ENCODE measurements around the gene RERE. TPM values are rescaled to one million over a fixed set of nuclear protein-coding genes. Genes with fewer than 3 reads are reported as not detected.

RERE gene
- total RNA-seq, 1 experiment from 2014 or later, result 40.6 TPM

DNA sequence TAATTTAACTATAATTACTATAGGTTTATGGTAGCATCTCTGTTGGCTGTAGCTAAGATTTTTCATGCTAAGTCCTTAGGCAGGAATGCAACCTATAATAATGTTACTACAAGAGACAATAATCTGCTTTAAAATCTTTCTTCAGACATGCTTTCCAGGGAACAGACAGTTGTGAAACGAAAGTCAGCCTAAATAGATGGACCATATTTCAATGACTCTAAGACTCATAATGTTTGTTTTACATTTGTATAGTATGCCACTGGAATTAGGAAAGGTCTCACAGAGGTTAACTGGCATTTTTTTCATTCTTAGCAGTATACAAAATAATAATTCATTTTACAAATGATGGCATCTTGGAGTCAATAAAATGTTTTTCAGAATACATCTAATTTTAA lies 8.1 kb downstream of the RERE start:
- no TSS peak for BruUV-seq (replicated peaks)
- Histone ChIP-seq H3K27ac (ENCODE audit: low read depth, low read length) (no peak overlapping the region), H4K20me1 (ENCODE audit: insufficient read depth) (no peaks in the 10 kb centered on the region), H3K36me3 (ENCODE audit: control insufficient read depth in 1 of 2, insufficient read depth in 2 of 2, low read length in 2 of 2) (no peaks in the 10 kb centered on the region), H3K79me2 (ENCODE audit: insufficient read depth, low read length) (peaks cover 55% of the 10 kb centered on the region), H3K27me3 (ENCODE audit: insufficient read depth, low read length) (no peaks in the 10 kb centered on the region), H3K9me2 (ENCODE audit: insufficient read depth) (no peaks in the 10 kb centered on the region), H3K9ac (ENCODE audit: low read length) (no peak overlapping the region), H2AFZ (ENCODE audit: low read depth, low read length, poor library complexity, severe bottlenecking) (no peak overlapping the region), H3K4me1 (ENCODE audit: control insufficient read depth in 1 of 2, insufficient read depth in 2 of 2, low read length in 2 of 2) (no peaks in the 10 kb centered on the region; a peak in 1 of 4 replicates), H3K4me2 (ENCODE audit: low read length) (no peak overlapping the region), H3K9me3 (ENCODE audit: control insufficient read depth in 1 of 2, insufficient read depth in 1 of 2, low read depth in 1 of 2, low read length in 2 of 2) (no peaks in the 10 kb centered on the region), H3K4me3 (replicated peaks in 1 of 2; ENCODE audit: low read depth in 1 of 2, low read length in 2 of 2) (no peak overlapping the region)
- intact Hi-C loops (cut with micrococcal nuclease), result no loop called here
- RAD21 ChIA-PET (ENCODE audit: low non-redundant PET in 1 of 2, low total read pairs in 2 of 2, uncharacterized antibody in 2 of 2, unreplicated experiment in 2 of 2), result no interaction called here
- ATAC-seq (no peak), DNase-seq (ENCODE audit: low read depth, low spot score) (no peak)
- POLR2A ChIA-PET, result no interaction called here
- no peak for TF ChIP-seq CBX3 (IDR thresholded peaks at IDR 0.05; ENCODE audit: low read depth)
- TF ChIP-seq, protein P1, sequence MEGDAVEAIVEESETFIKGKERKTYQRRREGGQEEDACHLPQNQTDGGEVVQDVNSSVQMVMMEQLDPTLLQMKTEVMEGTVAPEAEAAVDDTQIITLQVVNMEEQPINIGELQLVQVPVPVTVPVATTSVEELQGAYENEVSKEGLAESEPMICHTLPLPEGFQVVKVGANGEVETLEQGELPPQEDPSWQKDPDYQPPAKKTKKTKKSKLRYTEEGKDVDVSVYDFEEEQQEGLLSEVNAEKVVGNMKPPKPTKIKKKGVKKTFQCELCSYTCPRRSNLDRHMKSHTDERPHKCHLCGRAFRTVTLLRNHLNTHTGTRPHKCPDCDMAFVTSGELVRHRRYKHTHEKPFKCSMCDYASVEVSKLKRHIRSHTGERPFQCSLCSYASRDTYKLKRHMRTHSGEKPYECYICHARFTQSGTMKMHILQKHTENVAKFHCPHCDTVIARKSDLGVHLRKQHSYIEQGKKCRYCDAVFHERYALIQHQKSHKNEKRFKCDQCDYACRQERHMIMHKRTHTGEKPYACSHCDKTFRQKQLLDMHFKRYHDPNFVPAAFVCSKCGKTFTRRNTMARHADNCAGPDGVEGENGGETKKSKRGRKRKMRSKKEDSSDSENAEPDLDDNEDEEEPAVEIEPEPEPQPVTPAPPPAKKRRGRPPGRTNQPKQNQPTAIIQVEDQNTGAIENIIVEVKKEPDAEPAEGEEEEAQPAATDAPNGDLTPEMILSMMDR (IDR thresholded peaks at IDR 0.05 in 2 of 3, conservative IDR thresholded peaks at IDR 0.05 in 1 of 3; ENCODE audit: borderline replicate concordance in 1 of 3, insufficient read depth in 1 of 3, low read depth in 2 of 3, low read length in 2 of 3), result no peak
- TF ChIP-seq POLR2A (IDR thresholded peaks at IDR 0.05; ENCODE audit: borderline replicate concordance, extremely low read depth, insufficient read depth, insufficient read length), result no peak
- no peak for TF ChIP-seq SP1 (IDR thresholded peaks at IDR 0.05; ENCODE audit: low read depth)
- CTCF ChIA-PET, result interaction anchor here (1.2 kb wide), 1 partner anchor 40 kb away, joined by 3 read pairs; no protein-coding TSS in a partner anchor

DNA sequence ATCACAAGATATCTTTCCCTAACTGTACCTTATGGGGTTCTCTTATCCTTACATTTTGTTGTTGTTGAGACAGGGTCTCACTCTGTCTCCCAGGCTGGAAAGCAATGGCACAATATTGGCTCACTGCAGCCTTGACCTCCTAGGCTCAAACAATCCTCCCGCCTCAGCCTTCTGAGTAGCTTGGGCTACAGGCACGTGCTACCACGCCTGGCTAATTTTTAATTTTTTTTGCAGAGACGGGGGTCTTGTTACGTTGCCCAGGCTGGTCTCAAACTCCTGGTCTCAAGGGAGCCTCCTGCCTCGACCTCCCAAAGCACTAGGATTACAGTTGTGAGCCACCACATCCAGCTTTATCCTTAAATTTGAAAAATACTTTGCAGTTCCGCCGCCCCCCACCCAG lies 10.4 kb downstream of the RERE start:
- intact Hi-C loops (cut with micrococcal nuclease), result no loop called here
- Histone ChIP-seq H4K20me1 (ENCODE audit: insufficient read depth) (no peaks in the 10 kb centered on the region), H2AFZ (ENCODE audit: low read depth, low read length, poor library complexity, severe bottlenecking) (no peak overlapping the region), H3K9me3 (ENCODE audit: control insufficient read depth in 1 of 2, insufficient read depth in 1 of 2, low read depth in 1 of 2, low read length in 2 of 2) (no peaks in the 10 kb centered on the region), H3K4me3 (replicated peaks in 1 of 2; ENCODE audit: low read depth in 1 of 2, low read length in 2 of 2) (no peak overlapping the region), H3K79me2 (ENCODE audit: insufficient read depth, low read length) (peaks cover 47% of the 10 kb centered on the region), H3K27ac (ENCODE audit: low read depth, low read length) (no peak overlapping the region), H3K27me3 (ENCODE audit: insufficient read depth, low read length) (no peaks in the 10 kb centered on the region), H3K9ac (ENCODE audit: low read length) (no peak overlapping the region), H3K4me2 (ENCODE audit: low read length) (no peak overlapping the region), H3K4me1 (ENCODE audit: control insufficient read depth in 1 of 2, insufficient read depth in 2 of 2, low read length in 2 of 2) (no peaks in the 10 kb centered on the region), H3K36me3 (ENCODE audit: control insufficient read depth in 1 of 2, insufficient read depth in 2 of 2, low read length in 2 of 2) (no peaks in the 10 kb centered on the region), H3K9me2 (ENCODE audit: insufficient read depth) (no peaks in the 10 kb centered on the region)
- POLR2A ChIA-PET, result no interaction called here
- RAD21 ChIA-PET (ENCODE audit: low non-redundant PET in 1 of 2, low total read pairs in 2 of 2, uncharacterized antibody in 2 of 2, unreplicated experiment in 2 of 2), result no interaction called here
- DNase-seq (ENCODE audit: low read depth, low spot score), result no peak
- ATAC-seq, result no peak
- CTCF ChIA-PET, result no interaction called here
- no peak for TF ChIP-seq YY1 (IDR thresholded peaks at IDR 0.05; ENCODE audit: extremely low read depth, insufficient replicate concordance, low read depth, low read length)
- TF ChIP-seq POLR2AphosphoS5 (IDR thresholded peaks at IDR 0.05; ENCODE audit: low read depth, low read length), result no peak
- no peak for TF ChIP-seq ZFX (IDR thresholded peaks at IDR 0.05)
- TF ChIP-seq SP1 (IDR thresholded peaks at IDR 0.05; ENCODE audit: low read depth), result no peak
- TF ChIP-seq SIN3A (IDR thresholded peaks at IDR 0.05; ENCODE audit: low read depth), result no peak
- TF ChIP-seq, protein P2, sequence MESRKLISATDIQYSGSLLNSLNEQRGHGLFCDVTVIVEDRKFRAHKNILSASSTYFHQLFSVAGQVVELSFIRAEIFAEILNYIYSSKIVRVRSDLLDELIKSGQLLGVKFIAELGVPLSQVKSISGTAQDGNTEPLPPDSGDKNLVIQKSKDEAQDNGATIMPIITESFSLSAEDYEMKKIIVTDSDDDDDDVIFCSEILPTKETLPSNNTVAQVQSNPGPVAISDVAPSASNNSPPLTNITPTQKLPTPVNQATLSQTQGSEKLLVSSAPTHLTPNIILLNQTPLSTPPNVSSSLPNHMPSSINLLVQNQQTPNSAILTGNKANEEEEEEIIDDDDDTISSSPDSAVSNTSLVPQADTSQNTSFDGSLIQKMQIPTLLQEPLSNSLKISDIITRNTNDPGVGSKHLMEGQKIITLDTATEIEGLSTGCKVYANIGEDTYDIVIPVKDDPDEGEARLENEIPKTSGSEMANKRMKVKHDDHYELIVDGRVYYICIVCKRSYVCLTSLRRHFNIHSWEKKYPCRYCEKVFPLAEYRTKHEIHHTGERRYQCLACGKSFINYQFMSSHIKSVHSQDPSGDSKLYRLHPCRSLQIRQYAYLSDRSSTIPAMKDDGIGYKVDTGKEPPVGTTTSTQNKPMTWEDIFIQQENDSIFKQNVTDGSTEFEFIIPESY (IDR thresholded peaks at IDR 0.05; ENCODE audit: extremely low read depth, insufficient replicate concordance, low read length), result no peak
- no peak for TF ChIP-seq FOSL1 (IDR thresholded peaks at IDR 0.05; ENCODE audit: low read depth)
- no peak for TF ChIP-seq TCF7L2 (IDR thresholded peaks at IDR 0.05; ENCODE audit: borderline replicate concordance, extremely low read depth, insufficient read depth, insufficient read length)
- BruUV-seq (replicated peaks), result no TSS peak
